Measurements from ENCODE around the gene ZNF19.
"Not testable (repeated sequence)": the region's sequence is repeated elsewhere in the genome, so short reads cannot be mapped to it uniquely, and the experiment has no call there.

ZNF19 gene

DNA sequence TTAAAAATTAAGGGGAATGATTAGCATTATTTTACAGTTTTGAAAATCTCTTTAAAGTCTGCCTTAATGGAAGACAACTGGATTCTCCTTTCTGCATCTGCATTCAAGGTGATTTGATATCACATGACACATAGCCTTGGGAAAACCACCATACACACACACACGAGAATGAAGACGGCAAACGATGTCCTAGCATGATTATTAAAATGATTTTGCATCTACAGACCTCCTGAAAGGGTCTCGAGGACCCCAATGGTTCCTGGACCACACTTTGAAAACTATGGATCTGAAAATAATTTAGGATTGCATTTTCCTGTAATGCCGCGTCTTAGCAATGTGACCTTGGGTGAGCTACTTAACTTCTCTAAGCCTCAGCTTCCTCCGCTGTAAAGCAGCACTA lies 25.4 kb upstream of the ZNF19 start:
- Histone ChIP-seq H3K9me3 (no peaks in the 10 kb centered on the region), H3K9ac (no peak overlapping the region)
- no peak for TF ChIP-seq Cebpa-rat (IDR thresholded peaks at IDR 0.05)

DNA sequence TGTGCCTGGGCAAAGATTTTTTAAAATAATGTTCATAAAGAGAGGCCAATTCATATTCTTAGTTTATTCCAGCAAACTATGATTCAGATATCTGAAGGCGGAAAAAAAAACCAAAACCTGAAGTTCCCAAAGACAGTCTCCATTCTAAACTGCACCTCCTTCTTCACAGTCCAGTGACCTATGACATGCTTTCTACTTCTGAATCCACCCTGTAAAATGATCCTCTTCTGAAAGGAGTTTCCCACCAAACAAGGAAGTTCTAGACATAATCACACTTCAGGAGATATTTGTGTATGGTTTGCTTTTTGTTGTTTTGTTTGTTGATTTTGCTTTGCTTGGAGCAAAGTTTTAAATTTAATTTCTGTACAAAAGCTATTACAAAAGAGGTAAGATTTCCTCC lies 24.2 kb upstream of the ZNF19 start:
- Histone ChIP-seq H3K4me3 (no peak overlapping the region), H3K9ac (no peak overlapping the region), H3K27me3 (no peaks in the 10 kb centered on the region), H3K27ac (no peak overlapping the region), H3K4me1 (no peaks in the 10 kb centered on the region), H3K36me3 (no peaks in the 10 kb centered on the region), H3K4me2 (no peak overlapping the region), H4K20me1 (no peaks in the 10 kb centered on the region), H3K9me3 (no peaks in the 10 kb centered on the region)
- no peak for TF ChIP-seq Cebpa-rat (IDR thresholded peaks at IDR 0.05)

More for the DNA sequence above, 25.4 kb upstream of the ZNF19 start:
- no peaks in the 10 kb centered on the region for H3K4me1 ChIP-seq
- no peak overlapping the region for H3K4me3 ChIP-seq
- H3K36me3 ChIP-seq = no peaks in the 10 kb centered on the region
- no peak overlapping the region for H3K27ac ChIP-seq
- no peaks in the 10 kb centered on the region for H3K27me3 ChIP-seq
- H4K20me1 ChIP-seq = no peaks in the 10 kb centered on the region
- H3K4me2 ChIP-seq = no peak overlapping the region

DNA sequence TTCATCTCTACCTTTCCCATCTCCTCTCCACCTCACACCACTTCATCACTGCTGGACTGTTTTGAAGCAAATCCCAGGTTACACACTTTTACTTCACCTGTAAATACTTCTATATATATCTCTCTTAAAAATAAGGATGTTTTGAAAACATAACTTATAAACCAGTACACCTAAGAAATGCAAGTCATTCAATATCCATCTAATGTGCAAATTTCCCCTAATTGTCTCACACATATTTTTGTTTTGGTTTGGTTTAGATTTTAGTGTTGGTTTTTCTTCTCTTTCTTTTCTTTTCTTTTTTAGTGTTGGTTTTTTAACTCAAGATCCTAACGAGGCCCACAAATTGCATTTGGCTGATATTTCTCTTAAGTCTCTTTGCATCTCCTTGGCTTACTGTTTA lies 17.9 kb upstream of the ZNF19 start:
- H3K9me3 ChIP-seq = no peaks in the 10 kb centered on the region
- H3K4me3 ChIP-seq = no peak overlapping the region
- no peak for TF ChIP-seq Cebpa-rat (IDR thresholded peaks at IDR 0.05)
- no peak overlapping the region for H3K9ac ChIP-seq
- no peaks in the 10 kb centered on the region for H3K27me3 ChIP-seq
- H3K36me3 ChIP-seq = no peaks in the 10 kb centered on the region
- H4K20me1 ChIP-seq = no peaks in the 10 kb centered on the region
- no peak overlapping the region for H3K4me2 ChIP-seq
- H3K4me1 ChIP-seq = no peaks in the 10 kb centered on the region
- H3K27ac ChIP-seq = no peak overlapping the region

DNA sequence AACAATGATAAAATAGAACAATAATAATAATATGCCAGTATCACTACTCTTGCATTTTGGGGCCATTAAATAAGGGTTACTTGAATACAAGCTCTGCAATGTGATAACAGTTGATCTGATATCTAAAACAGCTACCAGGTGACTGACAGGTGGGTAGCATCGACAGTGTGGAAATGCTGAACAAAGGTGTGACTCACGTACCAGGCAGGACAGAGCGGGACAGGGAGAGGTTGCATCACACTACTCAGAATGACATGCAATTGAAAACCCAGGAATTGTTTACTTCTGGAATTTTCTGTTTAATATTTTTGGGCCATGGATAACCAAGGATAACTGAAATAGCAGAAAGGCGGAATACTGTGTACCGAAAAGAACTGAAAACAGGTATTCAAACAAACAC lies 15.8 kb upstream of the ZNF19 start:
- Histone ChIP-seq H3K9ac (no peak overlapping the region), H3K27ac (no peak overlapping the region), H3K36me3 (no peaks in the 10 kb centered on the region), H3K9me3 (no peaks in the 10 kb centered on the region), H3K4me2 (no peak overlapping the region), H4K20me1 (no peaks in the 10 kb centered on the region), H3K4me3 (no peak overlapping the region), H3K4me1 (no peaks in the 10 kb centered on the region), H3K27me3 (no peaks in the 10 kb centered on the region)
- no peak for TF ChIP-seq Cebpa-rat (IDR thresholded peaks at IDR 0.05)

DNA sequence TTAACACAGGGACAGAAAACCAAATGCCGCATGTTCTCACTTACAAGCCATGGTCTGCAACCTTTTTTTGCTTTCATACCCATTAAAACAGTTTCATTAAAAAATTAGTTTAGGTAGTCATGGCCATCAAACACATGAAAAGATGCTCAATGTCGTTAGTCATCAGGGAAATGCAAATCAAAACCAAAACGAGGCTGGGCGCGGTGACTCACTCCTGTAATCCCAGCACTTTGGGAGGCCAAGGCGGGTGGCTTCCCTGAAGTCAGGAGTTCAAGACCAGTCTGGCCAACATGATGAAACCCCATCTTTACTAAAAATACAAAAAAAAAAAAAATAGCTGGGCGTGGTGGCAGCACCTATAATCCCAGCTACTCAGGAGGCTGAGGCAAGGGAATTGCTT lies 14.9 kb upstream of the ZNF19 start:
- H3K4me3 ChIP-seq, H3K4me2 ChIP-seq, H3K36me3 ChIP-seq, H3K9me3 ChIP-seq, H3K4me1 ChIP-seq, H3K27ac ChIP-seq, H3K27me3 ChIP-seq, H3K9ac ChIP-seq, H4K20me1 ChIP-seq: not testable (repeated sequence)

DNA sequence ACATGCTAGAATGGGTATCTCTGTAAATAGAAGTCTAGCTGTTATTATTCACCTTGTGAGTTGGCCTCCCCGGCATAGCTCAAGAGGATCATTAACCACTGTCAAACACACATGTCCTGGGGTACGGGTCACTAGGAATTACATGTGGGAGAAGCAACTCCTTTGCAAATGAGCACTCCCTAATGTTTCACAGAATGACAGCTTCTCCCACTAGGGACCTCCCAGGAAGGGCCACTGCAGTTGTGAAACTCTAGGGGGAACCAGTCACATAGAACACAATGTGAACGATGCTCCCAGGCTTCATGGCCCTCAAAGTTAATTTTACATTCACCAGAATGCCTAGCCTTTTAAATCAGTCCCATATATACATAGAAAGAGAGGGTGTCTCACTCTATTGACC lies 12.4 kb upstream of the ZNF19 start:
- no peak overlapping the region for H3K4me2 ChIP-seq
- no peaks in the 10 kb centered on the region for H3K27me3 ChIP-seq
- no peaks in the 10 kb centered on the region for H3K4me1 ChIP-seq
- no peak overlapping the region for H3K9ac ChIP-seq
- H4K20me1 ChIP-seq = no peaks in the 10 kb centered on the region
- no peak for TF ChIP-seq Cebpa-rat (IDR thresholded peaks at IDR 0.05)
- no peak overlapping the region for H3K4me3 ChIP-seq
- no peaks in the 10 kb centered on the region for H3K9me3 ChIP-seq
- H3K36me3 ChIP-seq = no peaks in the 10 kb centered on the region
- no peak overlapping the region for H3K27ac ChIP-seq

DNA sequence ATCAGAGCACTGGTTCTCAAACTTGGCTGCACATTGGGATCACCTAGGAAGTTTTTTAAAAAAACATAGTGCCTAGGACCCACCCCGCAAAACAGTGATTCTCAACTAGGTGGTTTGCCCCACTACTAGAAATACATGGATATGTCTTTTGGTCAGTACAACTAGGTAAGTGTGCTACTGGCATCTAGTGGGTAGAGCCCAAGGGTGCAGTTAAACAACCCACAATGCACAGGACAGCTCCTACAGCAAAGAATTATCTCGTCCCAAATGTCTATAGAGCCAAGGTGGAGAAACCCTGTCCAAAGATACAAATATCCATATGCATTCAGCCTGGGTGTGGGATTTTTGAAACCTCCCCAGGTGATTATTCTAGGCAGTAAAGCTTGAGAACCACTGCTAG lies 11.8 kb upstream of the ZNF19 start:
- H3K27me3 ChIP-seq = no peaks in the 10 kb centered on the region
- H3K4me1 ChIP-seq = no peaks in the 10 kb centered on the region
- TF ChIP-seq Cebpa-rat (IDR thresholded peaks at IDR 0.05) = no peak
- H3K9me3 ChIP-seq = no peaks in the 10 kb centered on the region
- H3K4me2 ChIP-seq = no peak overlapping the region
- no peaks in the 10 kb centered on the region for H3K36me3 ChIP-seq
- no peak overlapping the region for H3K4me3 ChIP-seq
- no peak overlapping the region for H3K27ac ChIP-seq
- no peaks in the 10 kb centered on the region for H4K20me1 ChIP-seq
- H3K9ac ChIP-seq = no peak overlapping the region

DNA sequence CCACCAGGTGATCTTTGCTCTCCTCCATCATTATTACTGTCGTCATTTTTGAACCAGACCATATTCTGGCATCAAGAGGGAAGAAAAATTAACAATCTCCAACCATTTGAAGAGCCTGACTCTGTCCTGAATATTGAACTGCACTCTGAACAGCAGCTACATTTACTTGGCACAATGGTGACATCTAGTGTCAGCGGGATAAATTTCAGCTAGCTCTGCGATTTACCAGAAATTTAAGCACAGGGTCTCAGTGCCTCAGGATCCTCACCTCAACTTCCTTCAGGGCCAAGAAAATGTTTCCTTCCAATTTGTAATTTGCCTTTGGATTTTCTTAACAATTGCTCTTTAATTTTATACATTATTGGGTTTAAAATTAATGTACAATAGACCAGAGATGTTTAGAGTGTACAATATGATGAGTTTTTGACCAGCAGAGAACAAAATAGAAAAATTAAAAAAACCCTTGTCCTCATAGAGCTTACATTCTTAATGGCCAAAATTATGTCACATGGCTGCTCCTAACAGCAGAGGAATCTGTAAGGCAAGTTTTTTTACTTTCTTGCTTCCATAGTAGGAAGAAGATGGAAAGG lies 10.7 kb upstream of the ZNF19 start:
- no peak overlapping the region for H3K4me2 ChIP-seq
- no peak overlapping the region for H3K27ac ChIP-seq
- no peak overlapping the region for H3K9ac ChIP-seq
- H3K4me1 ChIP-seq = no peaks in the 10 kb centered on the region
- H3K4me3 ChIP-seq = no peak overlapping the region
- no peaks in the 10 kb centered on the region for H3K27me3 ChIP-seq
- no peaks in the 10 kb centered on the region for H4K20me1 ChIP-seq
- no peak for TF ChIP-seq Cebpa-rat (IDR thresholded peaks at IDR 0.05)
- H3K36me3 ChIP-seq = no peaks in the 10 kb centered on the region
- no peaks in the 10 kb centered on the region for H3K9me3 ChIP-seq

DNA sequence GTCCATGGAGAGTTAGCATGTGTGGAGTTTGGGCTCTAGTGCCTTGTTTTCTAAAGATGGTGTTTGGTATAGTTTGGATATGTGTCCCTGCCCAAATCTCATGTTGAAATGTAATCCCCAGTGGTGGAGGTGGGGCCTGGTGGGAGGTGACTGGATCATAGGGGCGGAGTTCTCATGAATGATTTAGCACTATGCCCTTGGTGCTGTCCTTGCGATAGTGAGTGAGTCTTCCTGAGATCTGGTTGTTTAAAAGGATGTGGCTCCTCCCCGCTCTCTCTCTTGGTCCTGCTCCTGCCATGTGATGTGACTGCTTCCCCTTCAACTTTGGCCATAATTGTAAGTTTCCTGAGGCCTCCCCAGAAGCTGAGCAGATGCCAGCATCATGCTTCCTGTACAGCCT lies 8.9 kb upstream of the ZNF19 start:
- Histone ChIP-seq H3K4me3 (no peak overlapping the region), H3K4me1 (no peaks in the 10 kb centered on the region), H3K9ac (no peak overlapping the region), H3K9me3 (no peaks in the 10 kb centered on the region), H4K20me1 (no peaks in the 10 kb centered on the region), H3K27ac (no peak overlapping the region), H3K4me2 (no peak overlapping the region), H3K27me3 (no peaks in the 10 kb centered on the region), H3K36me3 (no peaks in the 10 kb centered on the region)
- TF ChIP-seq Cebpa-rat (IDR thresholded peaks at IDR 0.05) = no peak

DNA sequence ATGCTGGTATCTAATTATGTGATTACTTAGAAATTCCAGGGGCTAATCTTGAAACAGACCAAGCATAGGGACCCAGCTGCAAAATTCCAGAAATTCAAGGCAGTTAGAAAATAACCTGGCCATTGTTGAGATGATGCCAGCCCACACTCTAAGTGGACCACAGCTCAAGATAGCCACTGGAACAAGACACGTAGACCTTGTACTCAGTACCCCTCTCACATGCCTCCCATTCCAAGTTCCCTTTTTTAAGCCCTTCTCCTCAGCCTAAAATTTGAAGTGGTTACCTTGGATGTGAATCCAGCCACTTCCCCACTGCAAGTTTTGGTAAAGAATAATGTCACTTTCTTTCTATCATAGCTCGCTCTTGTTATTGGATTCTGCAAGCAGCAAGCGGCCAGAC lies 4.1 kb upstream of the ZNF19 start:
- no peak overlapping the region for H3K4me2 ChIP-seq
- no peaks in the 10 kb centered on the region for H3K27me3 ChIP-seq
- H3K27ac ChIP-seq = no peak overlapping the region
- no peaks in the 10 kb centered on the region for H3K4me1 ChIP-seq
- H3K4me3 ChIP-seq = no peak overlapping the region
- H3K9ac ChIP-seq = no peak overlapping the region
- no peaks in the 10 kb centered on the region for H3K9me3 ChIP-seq
- no peak for TF ChIP-seq Cebpa-rat (IDR thresholded peaks at IDR 0.05)
- H4K20me1 ChIP-seq = no peaks in the 10 kb centered on the region
- no peaks in the 10 kb centered on the region for H3K36me3 ChIP-seq

DNA sequence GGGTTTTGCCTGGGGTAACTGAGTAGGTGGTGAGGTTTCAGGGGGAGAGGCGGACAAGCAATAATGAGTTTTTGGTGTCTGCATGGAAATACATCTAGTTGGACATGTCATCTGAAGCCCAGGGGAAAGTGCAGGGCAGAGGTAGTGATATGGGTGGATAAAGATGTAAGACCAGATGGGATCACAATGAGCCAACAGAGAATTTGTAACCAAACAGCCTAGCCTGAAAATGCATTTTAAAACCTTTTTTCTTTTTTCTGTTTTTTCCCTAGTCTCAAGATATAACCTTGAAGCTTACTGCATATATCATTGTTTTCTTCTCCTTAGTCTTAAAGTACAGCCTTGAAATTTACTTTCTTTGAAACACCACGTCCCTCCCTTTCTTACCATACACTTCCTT lies 3.7 kb upstream of the ZNF19 start:
- Histone ChIP-seq H3K27ac (no peak overlapping the region), H3K27me3 (no peaks in the 10 kb centered on the region), H3K9me3 (no peaks in the 10 kb centered on the region), H3K4me2 (no peak overlapping the region), H4K20me1 (no peaks in the 10 kb centered on the region), H3K4me1 (no peaks in the 10 kb centered on the region), H3K4me3 (no peak overlapping the region), H3K9ac (no peak overlapping the region), H3K36me3 (no peaks in the 10 kb centered on the region)
- TF ChIP-seq Cebpa-rat (IDR thresholded peaks at IDR 0.05) = no peak
